ENCODE data around the gene DCST1.

Gene DCST1

DNA sequence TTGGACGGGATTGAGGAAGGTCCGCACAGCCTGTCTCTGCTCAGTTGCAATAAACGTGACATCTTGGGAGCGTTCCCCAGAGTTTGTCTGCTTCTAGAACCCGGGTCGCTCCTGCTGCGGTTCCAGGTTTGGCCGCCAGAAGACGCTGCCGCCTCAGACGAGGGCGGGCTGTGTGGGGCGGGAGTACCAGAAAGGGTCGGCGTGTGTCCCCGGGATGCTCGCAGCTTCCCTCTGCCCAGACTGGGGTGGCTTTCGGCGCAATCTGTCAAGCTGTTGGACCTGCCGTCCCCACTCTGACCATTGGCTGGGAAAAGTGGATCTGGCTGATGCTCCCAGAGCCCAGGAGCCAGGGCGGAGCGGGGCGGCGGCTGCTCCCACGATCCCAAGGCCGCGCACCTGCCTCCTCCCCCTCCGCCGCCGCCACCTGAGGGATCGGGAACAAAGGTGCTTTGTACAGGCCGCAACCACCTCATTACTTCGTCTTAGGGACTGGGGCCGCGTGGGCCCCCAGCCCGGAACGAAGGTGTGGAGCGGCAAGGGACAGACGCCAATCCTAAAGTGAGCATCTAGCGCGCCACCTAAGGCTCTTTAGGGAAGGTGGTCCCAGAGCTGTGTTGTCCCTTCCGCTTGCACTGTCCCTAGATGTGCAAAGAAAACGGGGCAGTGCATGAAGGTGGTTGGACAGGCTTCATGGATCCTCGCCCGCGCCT lies 29.2 kb downstream of the DCST1 start:
- H3K4me3 ChIP-seq (replicated peaks; ENCODE audit: low read depth, low read length) = peak overlapping the region; percentile 55
- TF ChIP-seq, protein P1, sequence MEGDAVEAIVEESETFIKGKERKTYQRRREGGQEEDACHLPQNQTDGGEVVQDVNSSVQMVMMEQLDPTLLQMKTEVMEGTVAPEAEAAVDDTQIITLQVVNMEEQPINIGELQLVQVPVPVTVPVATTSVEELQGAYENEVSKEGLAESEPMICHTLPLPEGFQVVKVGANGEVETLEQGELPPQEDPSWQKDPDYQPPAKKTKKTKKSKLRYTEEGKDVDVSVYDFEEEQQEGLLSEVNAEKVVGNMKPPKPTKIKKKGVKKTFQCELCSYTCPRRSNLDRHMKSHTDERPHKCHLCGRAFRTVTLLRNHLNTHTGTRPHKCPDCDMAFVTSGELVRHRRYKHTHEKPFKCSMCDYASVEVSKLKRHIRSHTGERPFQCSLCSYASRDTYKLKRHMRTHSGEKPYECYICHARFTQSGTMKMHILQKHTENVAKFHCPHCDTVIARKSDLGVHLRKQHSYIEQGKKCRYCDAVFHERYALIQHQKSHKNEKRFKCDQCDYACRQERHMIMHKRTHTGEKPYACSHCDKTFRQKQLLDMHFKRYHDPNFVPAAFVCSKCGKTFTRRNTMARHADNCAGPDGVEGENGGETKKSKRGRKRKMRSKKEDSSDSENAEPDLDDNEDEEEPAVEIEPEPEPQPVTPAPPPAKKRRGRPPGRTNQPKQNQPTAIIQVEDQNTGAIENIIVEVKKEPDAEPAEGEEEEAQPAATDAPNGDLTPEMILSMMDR (IDR thresholded peaks at IDR 0.05; ENCODE audit: low read depth, low read length, missing control alignments) = peak; percentile 64
- no peak for DNase-seq (ENCODE audit: extremely low read depth, low read depth)

GRCh38 chr1:155063550-155064110 lies 30.0 kb downstream of the DCST1 start, which contains the start of gene EFNA4:
Gene EFNA4 (plus strand): TSS chr1:155063740. CDS start chr1:155063824, 84 bp downstream.
- no peak for DNase-seq (ENCODE audit: extremely low read depth, low read depth)
- peak within 1 kb of the TSS; percentile 55 for H3K4me3 ChIP-seq (replicated peaks; ENCODE audit: low read depth, low read length)
- TF ChIP-seq, protein P1 (IDR thresholded peaks at IDR 0.05; ENCODE audit: low read depth, low read length, missing control alignments) = no peak

DNA sequence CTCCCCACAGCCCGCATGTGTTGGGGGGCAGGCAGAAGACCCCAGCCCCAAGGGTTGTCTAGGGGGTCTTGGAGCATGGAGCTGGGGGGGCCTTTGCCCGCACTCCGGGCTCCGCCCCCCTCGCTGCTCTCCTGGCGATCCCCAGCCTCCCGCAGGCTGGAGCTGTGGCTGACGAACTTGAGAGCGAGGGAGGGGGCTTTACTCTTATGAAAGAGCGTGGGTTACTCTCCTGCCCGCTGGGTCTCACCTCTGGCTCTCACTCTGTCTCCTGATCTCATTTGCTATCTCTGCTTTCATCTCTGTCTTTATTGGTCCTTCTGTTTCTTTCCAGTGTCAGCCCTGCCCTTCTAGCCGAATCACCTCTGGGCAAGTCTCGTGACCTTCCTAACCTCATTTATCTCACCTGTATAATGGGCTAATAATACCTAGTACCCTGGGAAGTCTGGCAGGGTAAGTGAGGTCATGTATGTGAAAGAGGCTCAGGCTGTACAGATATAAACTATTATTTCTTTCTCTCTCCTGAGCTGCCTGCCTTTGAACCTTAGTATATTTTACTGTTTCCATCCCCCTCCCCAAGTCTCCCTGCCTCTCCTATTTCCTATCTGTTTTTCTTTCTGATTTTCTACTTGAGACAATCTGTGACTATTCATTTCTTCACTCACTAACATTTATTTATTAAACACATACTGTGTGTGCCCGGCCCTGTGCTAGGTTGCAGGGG lies 30.6 kb downstream of the DCST1 start:
- H3K4me3 ChIP-seq (replicated peaks; ENCODE audit: low read depth, low read length) = peak overlapping the region; percentile 55
- TF ChIP-seq, protein P1 (IDR thresholded peaks at IDR 0.05; ENCODE audit: low read depth, low read length, missing control alignments) = no peak
- no peak for DNase-seq (ENCODE audit: extremely low read depth, low read depth)

- H3K4me3 ChIP-seq (replicated peaks; ENCODE audit: low read depth, low read length) = no peak overlapping the region; the same call in 1 of the 2 replicates
- no peak for DNase-seq (ENCODE audit: extremely low read depth, low read depth)
- TF ChIP-seq, protein P1 (IDR thresholded peaks at IDR 0.05; ENCODE audit: low read depth, low read length, missing control alignments) = no peak
These were observed 31.3 kb downstream of the DCST1 start for GRCh38 chr1:155064832-155065429.

DNA sequence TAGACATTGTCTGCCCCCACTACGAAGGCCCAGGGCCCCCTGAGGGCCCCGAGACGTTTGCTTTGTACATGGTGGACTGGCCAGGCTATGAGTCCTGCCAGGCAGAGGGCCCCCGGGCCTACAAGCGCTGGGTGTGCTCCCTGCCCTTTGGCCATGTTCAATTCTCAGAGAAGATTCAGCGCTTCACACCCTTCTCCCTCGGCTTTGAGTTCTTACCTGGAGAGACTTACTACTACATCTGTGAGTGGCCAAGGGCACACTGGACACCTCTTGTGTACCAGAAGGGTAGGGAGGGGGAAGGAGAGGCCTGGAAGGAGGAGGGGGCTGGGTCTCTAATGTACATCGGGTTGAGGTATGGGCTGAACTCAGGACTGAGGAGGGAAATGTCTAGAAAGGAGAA lies 33.2 kb downstream of the DCST1 start:
- TF ChIP-seq, protein P1 (IDR thresholded peaks at IDR 0.05; ENCODE audit: low read depth, low read length, missing control alignments) = no peak
- H3K4me3 ChIP-seq (replicated peaks; ENCODE audit: low read depth, low read length) = no peak overlapping the region
- no peak for DNase-seq (ENCODE audit: extremely low read depth, low read depth)

DNA sequence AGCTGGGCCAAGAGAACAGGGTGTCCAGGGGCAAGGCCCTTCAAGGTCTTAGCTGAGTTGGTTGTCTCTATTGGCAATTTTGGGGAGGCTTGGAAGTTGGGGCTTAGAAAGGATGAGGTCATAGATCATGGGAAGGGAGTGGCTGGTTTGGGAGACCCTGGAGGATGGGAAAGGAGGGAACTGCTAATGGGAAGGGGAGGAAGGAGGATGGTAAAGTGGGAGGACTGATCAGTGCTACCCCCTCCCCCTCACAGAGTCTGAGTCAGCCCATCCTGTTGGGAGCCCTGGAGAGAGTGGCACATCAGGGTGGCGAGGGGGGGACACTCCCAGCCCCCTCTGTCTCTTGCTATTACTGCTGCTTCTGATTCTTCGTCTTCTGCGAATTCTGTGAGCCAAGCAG lies 35.0 kb downstream of the DCST1 start:
- DNase-seq (ENCODE audit: extremely low read depth, low read depth) = no peak
- TF ChIP-seq, protein P1 (IDR thresholded peaks at IDR 0.05; ENCODE audit: low read depth, low read length, missing control alignments) = no peak
- no peak overlapping the region for H3K4me3 ChIP-seq (replicated peaks; ENCODE audit: low read depth, low read length)

All from HFF-Myc (cell line).